ENCODE measurements around the gene EEPD1. TPM values are rescaled to one million over a fixed set of nuclear protein-coding genes. Genes with fewer than 3 reads are reported as not detected.

The EEPD1 gene
- total RNA-seq, 1 donor from 2014 or later: 10.8 TPM

GRCh38 chr7:36131026-36131425 lies 22.0 kb upstream of the EEPD1 start:
- TF ChIP-seq CTCF (conservative IDR thresholded peaks at IDR 0.05; ENCODE audit: low read depth, low read length): no peak

GRCh38 chr7:36131499-36131898 lies 21.6 kb upstream of the EEPD1 start:
- no peak for TF ChIP-seq CTCF (conservative IDR thresholded peaks at IDR 0.05; ENCODE audit: low read depth, low read length)
- H3K4me3 ChIP-seq (ENCODE audit: low read depth, low read length): no peak overlapping the region
- no peak for DNase-seq (ENCODE audit: low read depth)

More at GRCh38 chr7:36131026-36131425, 22.0 kb upstream of the EEPD1 start:
- DNase-seq (ENCODE audit: low read depth): no peak
- no peak overlapping the region for H3K4me3 ChIP-seq (ENCODE audit: low read depth, low read length)

DNA sequence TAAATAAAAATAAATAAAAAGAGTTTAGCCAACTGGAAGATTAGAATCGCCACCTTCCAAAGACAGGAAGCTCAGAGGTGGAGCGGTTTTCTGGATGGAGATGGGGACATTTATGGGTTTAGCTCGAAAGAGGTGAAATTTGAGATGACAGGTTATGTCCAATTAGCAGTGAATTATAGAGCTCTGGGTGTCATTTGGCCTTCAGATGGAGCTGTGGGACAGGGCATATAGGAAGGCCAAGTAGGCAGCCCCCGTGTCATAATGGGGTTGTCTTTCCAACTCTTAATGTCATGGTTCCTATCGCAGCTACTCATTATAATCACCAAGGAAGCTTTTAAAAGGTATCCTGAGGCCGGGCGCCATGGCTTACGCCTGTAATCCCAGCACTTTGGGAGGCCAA lies 21.0 kb upstream of the EEPD1 start:
- TF ChIP-seq CTCF (conservative IDR thresholded peaks at IDR 0.05; ENCODE audit: low read depth, low read length): no peak

DNA sequence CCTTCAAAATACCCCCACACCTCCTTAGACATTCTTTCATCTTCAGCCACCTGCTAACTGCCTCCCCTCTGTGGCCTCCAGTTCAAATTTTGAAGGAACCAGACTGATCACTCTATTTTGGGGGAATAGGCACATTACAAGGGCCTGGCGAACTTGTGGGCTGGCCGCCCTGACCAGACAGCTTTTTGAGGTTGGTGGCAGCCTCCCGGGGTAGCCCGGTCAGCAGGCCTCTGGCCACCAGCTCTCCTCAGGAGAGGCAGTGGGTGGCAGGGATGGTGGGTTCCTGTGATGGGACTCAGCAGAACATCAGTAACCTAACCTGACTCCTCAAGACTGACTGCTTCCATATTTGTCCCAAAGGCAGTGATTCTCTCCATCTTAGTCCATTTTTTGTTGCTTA lies 17.4 kb upstream of the EEPD1 start:
- no peak for TF ChIP-seq CTCF (conservative IDR thresholded peaks at IDR 0.05; ENCODE audit: low read depth, low read length)
- no peak overlapping the region for H3K4me3 ChIP-seq (ENCODE audit: low read depth, low read length)
- no peak for DNase-seq (ENCODE audit: low read depth)

More for the DNA sequence above, 21.0 kb upstream of the EEPD1 start:
- no peak overlapping the region for H3K4me3 ChIP-seq (ENCODE audit: low read depth, low read length)
- DNase-seq (ENCODE audit: low read depth): no peak

- no peak overlapping the region for H3K4me3 ChIP-seq (ENCODE audit: low read depth, low read length)
- DNase-seq (ENCODE audit: low read depth): no peak
- TF ChIP-seq CTCF (conservative IDR thresholded peaks at IDR 0.05; ENCODE audit: low read depth, low read length): no peak
Measured at GRCh38 chr7:36137258-36137657, 15.8 kb upstream of the EEPD1 start.

- no peak overlapping the region for H3K4me3 ChIP-seq (ENCODE audit: low read depth, low read length)
- no peak for DNase-seq (ENCODE audit: low read depth)
- TF ChIP-seq CTCF (conservative IDR thresholded peaks at IDR 0.05; ENCODE audit: low read depth, low read length): no peak
Measured at GRCh38 chr7:36137754-36138153, 15.3 kb upstream of the EEPD1 start.

DNA sequence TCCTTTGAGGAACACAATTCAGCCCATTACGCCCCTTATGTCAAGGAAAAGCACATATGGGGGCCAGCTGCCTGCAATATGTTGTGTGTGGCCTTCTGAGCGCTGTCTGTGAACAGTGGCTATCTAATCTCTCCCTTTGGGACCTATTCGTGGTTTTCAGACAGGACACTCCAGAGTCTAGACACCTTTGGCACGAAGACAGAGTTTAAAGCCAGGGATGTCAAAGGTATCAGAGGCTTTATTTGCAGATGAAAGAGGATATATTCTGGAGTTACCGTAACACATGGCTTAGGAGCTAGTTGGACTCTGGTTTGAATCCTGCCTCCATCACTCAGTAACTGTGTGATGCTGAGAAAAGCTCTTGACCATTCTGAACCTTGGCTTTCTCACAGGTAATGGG lies 14.8 kb upstream of the EEPD1 start:
- TF ChIP-seq CTCF (conservative IDR thresholded peaks at IDR 0.05; ENCODE audit: low read depth, low read length): no peak
- DNase-seq (ENCODE audit: low read depth): no peak
- no peak overlapping the region for H3K4me3 ChIP-seq (ENCODE audit: low read depth, low read length)

Data from epithelial cell of proximal tubule (primary cell).